GM18511 (cell line): Measurements from ENCODE around the gene DHX35.

Experiments used
- ATAC-seq: cut with Tn5 transposase; IDR thresholded peaks from one replicate; pipeline ENCODE4 v1.9.1; 2021; ENCODE audit warnings: mild to moderate bottlenecking, moderate library complexity; ENCODE audit not compliant: unreplicated experiment

The DHX35 gene

GRCh38 chr20:38962044-38962927 is at the start of gene DHX35:
Gene DHX35 (plus strand): TSS chr20:38962344. CDS start chr20:38962368, 24 bp downstream.
- ATAC-seq = peak; percentile 96

GRCh38 chr20:38915355-38915754 is 46.8 kb upstream of the DHX35 start:
- ATAC-seq = no peak

GRCh38 chr20:38917657-38918056 is 44.5 kb upstream of the DHX35 start:
- no peak for ATAC-seq

- ATAC-seq = no peak
These were observed 44.0 kb upstream of the DHX35 start for GRCh38 chr20:38918172-38918571.

- ATAC-seq = no peak
These were observed 42.5 kb upstream of the DHX35 start for GRCh38 chr20:38919683-38920082.

- no peak for ATAC-seq
These were observed 41.7 kb upstream of the DHX35 start for GRCh38 chr20:38920411-38920810.

- ATAC-seq = no peak
These were observed 41.3 kb upstream of the DHX35 start for GRCh38 chr20:38920851-38921250.

GRCh38 chr20:38924718-38925117 is 37.4 kb upstream of the DHX35 start:
- no peak for ATAC-seq

- ATAC-seq = peak; percentile 95
These were observed 35.8 kb upstream of the DHX35 start, which contains the start of gene FAM83D for GRCh38 chr20:38926142-38926933. Gene FAM83D (plus strand): TSS chr20:38926417. CDS start chr20:38926443, 26 bp downstream.

GRCh38 chr20:38926934-38927616 is 35.1 kb upstream of the DHX35 start:
- ATAC-seq = peak; percentile 12

GRCh38 chr20:38927902-38928578 is 34.1 kb upstream of the DHX35 start:
- ATAC-seq = no peak

GRCh38 chr20:38930242-38930569 is 31.9 kb upstream of the DHX35 start:
- ATAC-seq = no peak

- no peak for ATAC-seq
These were observed 30.2 kb upstream of the DHX35 start for GRCh38 chr20:38931984-38932383.

- no peak for ATAC-seq
These were observed 29.6 kb upstream of the DHX35 start for GRCh38 chr20:38932457-38933120.

- ATAC-seq = no peak
These were observed 27.6 kb upstream of the DHX35 start for GRCh38 chr20:38934530-38934929.

GRCh38 chr20:38935285-38935684 is 26.9 kb upstream of the DHX35 start:
- ATAC-seq = no peak

- ATAC-seq = no peak
These were observed 26.2 kb upstream of the DHX35 start for GRCh38 chr20:38935967-38936407.

GRCh38 chr20:38937000-38937399 is 25.1 kb upstream of the DHX35 start:
- ATAC-seq = no peak

GRCh38 chr20:38937978-38938473 is 24.1 kb upstream of the DHX35 start:
- ATAC-seq = no peak

- ATAC-seq = no peak
These were observed 22.5 kb upstream of the DHX35 start for GRCh38 chr20:38939686-38940085.
